Choroid plexus epithelial cell (primary cell): ENCODE measurements around the gene CEP41.

Experiments used
- DNase-seq: peaks from one replicate; pipeline ENCODE4 v3.0.0-alpha.2; 2010; ENCODE audit warnings: low read depth
- H3K4me3 ChIP-seq: 2 replicates; pipeline ENCODE4 v1.5.1; 2011; ENCODE audit warnings: low read depth, mild to moderate bottlenecking, control low read depth, low read length, moderate library complexity
- TF ChIP-seq, protein P1 (sequence below): conservative IDR thresholded peaks from 2 replicates; pipeline ENCODE4 v1.5.1; 2011; ENCODE audit warnings: low read depth, mild to moderate bottlenecking, control low read depth, inconsistent platforms, low read length, moderate library complexity

The CEP41 gene

DNA sequence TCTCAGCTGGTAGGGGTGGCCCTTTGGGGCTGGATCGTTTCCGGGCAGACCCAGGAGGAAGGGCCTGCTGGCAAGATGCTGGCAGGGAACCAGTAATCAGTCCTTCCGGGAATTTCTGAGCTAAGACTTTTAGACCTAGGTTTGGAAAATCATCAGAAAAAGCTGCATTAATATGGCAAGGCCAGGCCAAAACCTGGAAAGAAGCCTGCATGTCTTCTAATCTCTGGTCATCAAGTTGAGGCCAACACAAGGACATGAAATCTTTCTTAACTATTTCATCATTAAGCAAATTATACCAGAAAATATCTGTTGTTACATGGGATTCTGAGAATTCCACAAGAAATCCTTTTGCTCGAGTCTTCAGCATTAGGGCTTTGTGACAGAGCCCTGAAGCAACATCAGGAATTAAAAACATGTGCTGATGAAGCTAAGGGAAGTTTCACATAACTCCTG is 40.7 kb downstream of the CEP41 start:
- DNase-seq, result no peak
- H3K4me3 ChIP-seq, result no peak overlapping the region
- TF ChIP-seq, protein P1, sequence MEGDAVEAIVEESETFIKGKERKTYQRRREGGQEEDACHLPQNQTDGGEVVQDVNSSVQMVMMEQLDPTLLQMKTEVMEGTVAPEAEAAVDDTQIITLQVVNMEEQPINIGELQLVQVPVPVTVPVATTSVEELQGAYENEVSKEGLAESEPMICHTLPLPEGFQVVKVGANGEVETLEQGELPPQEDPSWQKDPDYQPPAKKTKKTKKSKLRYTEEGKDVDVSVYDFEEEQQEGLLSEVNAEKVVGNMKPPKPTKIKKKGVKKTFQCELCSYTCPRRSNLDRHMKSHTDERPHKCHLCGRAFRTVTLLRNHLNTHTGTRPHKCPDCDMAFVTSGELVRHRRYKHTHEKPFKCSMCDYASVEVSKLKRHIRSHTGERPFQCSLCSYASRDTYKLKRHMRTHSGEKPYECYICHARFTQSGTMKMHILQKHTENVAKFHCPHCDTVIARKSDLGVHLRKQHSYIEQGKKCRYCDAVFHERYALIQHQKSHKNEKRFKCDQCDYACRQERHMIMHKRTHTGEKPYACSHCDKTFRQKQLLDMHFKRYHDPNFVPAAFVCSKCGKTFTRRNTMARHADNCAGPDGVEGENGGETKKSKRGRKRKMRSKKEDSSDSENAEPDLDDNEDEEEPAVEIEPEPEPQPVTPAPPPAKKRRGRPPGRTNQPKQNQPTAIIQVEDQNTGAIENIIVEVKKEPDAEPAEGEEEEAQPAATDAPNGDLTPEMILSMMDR, result no peak

DNA sequence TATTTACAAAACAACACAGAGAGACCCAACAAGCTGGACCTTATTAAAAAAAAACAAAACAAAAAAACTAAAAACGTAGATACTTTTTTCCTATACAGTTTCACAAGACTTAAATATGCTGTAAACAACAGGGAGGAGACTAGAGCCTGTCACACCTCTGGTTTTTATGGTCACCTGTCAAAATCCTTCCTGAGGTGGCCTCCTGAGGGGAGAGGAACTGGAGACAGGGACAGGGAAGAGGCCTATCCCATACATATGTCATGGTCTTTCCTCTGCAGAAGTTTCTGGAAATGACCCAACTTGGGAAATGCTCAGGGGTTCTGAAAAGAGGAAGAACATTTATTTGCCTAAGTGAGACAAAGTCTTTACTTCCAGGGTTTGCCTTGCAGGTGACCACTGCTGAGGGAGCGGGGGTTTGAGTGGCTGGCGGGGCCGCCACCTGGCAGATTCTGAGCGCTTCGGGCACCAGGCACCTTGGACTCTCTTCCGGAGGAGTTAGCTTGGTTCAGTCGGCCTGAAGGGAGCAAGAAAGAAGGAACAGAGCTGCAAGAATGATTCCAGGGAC is 42.2 kb downstream of the CEP41 start:
- TF ChIP-seq, protein P1, result no peak

DNA sequence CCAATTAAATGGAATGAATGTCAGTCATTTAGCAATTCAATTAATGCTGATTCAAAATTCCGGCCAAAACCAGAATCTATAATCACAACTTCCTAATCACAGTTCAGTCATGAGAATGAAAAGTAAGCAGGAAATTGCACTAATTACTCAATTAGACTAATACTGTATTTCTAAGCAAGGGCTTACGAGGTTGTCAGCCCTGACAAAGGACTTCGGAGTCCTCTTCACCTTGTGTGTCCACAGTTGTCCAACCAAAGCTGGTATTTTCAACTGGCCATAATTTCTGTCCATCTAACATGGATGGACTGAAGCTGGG is 43.1 kb downstream of the CEP41 start:
- H3K4me3 ChIP-seq, result no peak overlapping the region
- TF ChIP-seq, protein P1, result no peak
- DNase-seq, result no peak

More for the DNA sequence above, 42.2 kb downstream of the CEP41 start:
- DNase-seq, result no peak
- H3K4me3 ChIP-seq, result no peak overlapping the region

DNA sequence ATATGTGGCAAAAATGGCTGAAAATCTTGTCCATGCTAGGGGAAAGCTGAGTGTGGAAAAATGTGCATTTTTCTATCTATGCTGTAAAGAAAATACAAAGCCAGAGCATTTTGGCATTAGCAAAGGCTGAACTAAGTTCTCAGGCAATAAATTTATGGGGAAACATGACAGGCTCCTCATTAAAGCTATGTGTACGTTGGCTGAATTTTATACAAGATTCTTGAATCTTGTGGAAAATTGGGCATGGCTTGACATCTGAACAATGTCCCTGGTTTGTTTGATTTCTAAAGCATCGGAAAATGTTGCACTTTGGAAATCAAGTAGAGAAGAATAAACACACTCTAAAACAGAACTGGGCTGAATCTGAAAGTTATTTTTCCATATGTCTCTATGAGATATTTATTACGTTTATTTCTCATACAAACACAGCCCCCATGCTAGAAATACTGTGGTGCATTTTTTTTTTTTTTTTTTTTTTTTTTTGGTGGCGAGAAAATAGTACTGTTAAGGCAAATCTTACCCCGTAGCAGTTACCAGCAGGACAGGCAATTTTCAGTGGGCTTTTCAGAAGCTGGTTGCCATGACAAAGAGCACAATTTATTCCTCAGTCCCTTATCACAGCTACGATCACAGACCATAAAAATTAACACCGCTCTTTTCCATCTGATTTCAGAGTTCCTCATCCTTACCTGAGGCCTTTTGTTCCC is 43.6 kb downstream of the CEP41 start:
- TF ChIP-seq, protein P1, result no peak
- DNase-seq, result no peak
- no peak overlapping the region for H3K4me3 ChIP-seq

DNA sequence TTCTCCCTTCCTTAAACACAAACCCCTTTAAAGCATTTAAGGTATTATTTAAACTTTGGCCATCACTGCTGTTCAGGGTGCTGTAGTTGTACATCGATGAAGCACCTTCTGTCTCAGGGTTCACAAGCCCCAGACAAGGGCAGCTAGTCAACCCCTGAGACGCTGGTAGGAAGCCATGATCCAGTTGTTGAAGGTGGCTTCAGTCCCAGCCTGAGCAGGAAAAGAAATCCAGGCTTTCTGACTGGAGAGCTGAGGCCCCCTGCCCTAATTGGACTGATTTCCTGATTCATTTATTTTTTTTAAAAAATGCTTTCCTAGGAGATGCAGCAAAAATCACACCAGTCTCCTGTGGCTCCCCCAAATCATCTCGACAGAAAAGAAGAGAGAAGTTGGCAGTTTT is 44.7 kb downstream of the CEP41 start:
- TF ChIP-seq, protein P1, result no peak
- H3K4me3 ChIP-seq, result no peak overlapping the region
- no peak for DNase-seq

DNA sequence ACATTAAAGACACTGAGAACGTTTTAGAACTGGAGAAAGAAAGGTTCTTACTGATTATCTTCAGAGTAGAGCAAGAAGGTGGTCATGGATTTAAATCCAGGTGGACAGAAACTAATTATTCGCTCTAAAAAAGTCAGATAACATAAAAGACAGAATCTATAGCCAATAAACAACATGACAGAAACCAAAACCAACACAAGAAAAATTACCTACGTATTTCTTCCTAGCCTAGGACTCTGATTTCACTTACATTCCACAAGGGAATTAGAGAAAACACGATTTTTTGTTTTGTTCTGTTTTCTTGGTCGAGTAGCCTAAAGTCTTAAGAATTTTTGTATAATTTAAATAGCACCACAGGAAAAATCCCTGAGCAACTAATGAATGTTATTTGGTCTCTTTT is 45.4 kb downstream of the CEP41 start:
- TF ChIP-seq, protein P1, result no peak
- no peak for DNase-seq
- H3K4me3 ChIP-seq, result no peak overlapping the region
